Fibroblast of peridontal ligament (primary cell): Measurements from ENCODE around the gene LRP8.
"Not testable (repeated sequence)": the region's sequence is repeated elsewhere in the genome, so short reads cannot be mapped to it uniquely, and the experiment has no call there.

Experiments
- DNase-seq: peaks from one replicate; pipeline ENCODE4 v3.0.0-alpha.2; 2010; ENCODE audit errors: extremely low read depth

LRP8 gene

DNA sequence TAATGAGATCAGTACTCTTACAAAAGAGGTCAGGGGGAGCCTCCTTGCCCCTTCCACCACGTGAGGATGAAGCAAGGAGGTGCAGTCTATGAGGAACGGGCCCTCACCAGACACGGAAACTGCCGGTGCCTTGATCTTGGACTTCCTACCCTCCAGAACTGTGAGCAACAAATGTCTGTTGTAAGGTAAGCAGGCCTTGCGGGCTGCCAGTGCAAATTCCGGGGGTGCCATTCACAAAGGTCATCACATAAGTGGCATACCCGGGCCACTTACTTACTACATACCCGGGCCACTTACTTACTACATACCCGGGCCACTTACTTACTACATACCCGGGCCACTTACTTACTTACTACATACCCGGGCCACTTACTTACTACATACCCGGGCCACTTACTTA lies 44.7 kb downstream of the LRP8 start:
- not testable (repeated sequence) for DNase-seq

DNA sequence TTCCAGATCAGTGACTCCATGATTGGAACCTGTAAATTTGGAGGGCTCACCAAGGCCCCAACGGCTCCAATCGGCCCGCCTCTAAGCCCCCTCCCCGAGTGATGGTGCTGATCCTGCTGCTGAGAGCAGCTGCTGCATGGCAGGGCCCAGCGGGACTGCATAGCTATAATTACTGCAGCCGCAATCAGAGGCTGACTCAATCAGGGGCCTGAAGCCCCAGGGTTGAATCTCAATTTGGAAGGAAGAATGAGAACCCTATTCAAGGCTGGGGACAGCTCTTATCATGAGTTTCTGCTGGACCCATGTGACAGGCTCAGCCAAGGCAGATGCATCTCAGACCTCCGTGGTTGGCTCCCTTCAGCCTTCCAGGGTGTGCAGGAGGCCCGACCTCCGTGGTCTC lies 46.7 kb downstream of the LRP8 start:
- peak; percentile 33 for DNase-seq

DNA sequence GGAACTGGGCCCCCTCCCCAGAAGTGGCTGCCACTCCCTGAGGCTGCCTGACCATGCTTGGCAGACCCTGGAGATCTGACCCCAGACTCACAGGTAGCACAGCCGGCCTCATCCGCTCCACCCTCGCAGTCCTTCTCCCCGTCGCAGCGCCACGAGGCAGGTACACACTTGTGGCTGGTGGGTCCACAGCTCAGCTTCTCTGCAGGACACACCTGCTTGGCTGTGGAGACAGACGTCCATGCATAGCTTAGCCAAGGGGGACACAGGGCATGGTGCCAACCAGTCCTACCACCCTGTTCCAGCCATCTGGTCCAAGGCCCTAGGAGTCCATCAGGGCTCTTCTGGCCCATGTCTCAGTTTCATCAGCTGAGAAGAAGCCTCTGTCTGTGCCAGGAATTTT lies 47.4 kb downstream of the LRP8 start:
- no peak for DNase-seq

DNA sequence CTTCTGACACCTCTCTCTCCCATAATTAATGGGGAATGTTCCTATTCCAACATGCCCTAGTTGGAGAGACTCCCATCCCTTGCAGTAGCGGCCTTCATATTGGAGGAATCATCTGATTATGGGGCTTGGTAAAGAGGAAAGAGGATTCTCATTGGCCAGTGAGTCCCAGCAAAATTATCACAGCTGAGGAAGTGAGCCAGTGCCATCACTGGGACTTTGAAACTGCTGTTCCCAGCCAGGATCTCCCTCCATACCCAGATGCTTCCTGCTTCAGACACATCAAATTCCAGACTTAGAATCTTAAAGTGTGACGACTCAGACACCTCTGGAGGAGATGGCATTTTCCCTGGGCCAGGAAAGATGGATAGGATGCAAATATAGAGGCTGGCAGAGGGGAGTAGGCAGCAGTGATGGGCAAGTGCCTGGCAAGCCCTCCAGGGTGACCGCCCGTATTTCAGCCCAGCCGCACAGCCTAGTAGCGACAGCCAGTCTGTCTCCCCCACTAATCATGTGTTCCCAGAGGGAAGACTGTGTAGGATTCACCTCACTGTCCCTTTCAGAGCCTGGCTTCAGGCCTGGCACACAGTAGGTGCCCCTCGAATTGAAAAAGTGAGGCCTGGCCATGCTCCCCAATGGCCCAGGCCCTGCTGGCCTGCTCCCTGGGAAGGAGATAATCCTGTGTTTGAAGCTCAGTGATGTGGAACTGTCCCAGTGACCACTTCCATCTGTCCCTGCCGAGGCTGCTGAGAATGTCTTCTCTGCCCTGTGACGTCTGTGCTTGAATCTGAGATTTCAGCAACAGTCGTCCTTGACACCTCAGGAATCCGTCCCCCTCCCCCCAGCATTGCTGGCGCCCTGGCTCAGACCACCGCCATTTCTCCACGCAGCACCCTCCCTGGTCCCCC lies 48.3 kb downstream of the LRP8 start:
- no peak for DNase-seq

DNA sequence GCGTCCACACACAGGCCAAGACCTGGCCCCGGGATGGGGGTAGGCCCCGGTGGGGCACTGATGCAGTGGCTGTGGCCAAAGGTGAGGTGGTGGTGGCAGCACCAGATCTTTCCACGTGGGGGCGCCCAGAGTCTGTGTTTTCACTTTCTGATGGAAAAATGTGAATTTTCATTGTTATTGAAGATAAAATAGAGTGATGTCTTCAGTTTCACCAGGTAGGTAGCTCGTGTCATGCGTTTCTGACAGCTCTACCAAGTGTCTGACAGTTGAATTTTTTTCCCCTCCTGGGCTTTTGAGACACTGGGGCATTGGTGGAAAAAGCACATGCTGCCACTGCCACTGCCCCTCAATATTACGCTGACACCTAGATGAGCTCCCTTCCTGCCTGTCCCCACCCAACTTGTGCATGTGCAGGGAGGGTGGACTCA lies 49.6 kb downstream of the LRP8 start:
- peak; percentile 31 for DNase-seq

DNA sequence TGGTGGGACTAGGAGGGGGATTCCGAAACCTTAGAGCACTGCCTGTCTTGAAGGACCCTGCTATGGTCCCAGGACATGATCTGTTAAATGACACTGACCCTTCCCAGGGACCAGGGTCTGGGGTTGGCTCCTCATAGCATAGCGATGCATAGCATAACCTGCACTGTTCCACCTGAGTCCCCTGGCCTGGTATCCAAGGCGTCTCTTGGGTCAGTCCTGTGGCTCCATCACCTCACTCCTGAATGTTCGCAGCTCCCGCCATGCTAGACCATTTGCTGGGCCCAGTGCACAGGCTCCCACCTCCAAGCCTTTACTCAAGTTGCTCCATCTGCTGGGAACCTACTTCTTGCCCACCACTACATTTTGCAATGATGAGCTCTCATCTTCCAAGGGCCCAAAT lies 50.5 kb downstream of the LRP8 start:
- DNase-seq = no peak

DNA sequence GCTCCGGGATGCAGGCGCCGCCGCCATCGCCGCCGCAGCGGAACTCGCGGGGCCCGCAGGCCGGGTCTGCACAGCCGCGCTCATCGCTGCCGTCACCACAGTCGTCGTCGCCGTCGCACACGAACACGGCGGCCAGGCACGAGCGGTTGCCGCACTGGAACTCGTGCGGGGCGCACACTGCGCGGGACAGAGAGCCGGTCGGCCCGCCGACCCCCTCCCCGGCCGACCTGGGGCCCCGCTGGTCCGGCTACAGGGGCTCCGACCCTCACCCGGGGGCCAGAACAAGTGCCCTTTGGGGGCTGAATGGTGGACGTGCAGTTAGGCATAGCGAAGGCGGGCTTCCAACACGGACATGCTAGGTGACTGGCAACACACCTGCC lies 51.0 kb downstream of the LRP8 start:
- no peak for DNase-seq

DNA sequence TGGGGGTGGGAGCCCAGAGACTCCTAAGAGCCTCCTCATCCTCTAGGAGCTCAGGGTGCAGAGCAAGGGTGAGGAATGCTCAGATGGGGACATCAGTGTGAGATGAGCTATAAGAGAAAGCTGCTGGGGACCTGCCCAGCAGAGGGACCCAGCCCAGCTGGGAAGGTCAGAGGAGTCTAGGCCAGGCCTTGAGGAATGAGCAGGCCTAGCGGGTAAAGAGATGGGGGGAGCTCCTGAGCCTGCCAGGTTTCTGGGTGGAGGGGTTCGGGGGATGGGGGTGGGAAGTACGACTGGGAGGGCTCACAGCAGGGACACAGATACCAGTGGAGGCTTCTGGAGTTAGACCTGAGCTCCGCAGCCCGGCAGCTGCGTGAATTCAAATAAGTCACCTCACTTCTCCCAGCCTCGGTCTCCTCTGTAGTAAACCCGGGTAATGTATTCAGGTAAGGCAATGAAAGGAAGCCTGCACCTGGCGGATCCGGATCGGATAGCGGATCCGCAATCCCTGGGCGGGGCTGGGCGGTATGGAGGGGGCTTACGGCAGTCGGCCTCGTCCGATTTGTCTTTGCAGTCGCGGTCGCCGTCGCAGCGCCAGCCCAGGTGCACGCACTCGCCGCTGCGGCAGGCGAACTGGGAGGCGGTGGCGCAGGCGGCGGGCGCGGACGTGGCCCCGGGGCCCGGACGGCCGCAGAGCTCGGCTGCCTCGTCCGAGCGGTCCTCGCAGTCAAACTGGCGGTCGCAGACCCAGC lies 51.5 kb downstream of the LRP8 start:
- DNase-seq = no peak

DNA sequence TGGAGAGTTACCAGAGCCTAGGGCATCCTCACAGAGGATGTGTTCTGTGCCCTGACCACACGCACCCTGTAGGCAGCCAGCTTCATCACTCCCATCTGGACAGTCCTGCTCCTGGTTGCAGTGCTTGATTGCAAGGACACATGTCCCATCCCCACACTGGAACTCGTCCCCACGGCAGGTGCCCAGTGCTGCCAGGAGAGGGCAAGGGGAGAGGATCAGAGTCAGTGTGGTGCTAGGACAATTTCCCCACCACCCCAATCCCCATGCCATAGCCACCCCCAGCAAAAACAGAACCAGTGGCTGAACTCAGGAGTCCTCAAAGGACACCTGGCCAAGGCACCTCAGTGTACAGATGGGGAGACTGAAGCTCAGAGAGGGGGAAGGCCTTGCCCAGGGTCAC lies 52.3 kb downstream of the LRP8 start:
- DNase-seq = no peak

DNA sequence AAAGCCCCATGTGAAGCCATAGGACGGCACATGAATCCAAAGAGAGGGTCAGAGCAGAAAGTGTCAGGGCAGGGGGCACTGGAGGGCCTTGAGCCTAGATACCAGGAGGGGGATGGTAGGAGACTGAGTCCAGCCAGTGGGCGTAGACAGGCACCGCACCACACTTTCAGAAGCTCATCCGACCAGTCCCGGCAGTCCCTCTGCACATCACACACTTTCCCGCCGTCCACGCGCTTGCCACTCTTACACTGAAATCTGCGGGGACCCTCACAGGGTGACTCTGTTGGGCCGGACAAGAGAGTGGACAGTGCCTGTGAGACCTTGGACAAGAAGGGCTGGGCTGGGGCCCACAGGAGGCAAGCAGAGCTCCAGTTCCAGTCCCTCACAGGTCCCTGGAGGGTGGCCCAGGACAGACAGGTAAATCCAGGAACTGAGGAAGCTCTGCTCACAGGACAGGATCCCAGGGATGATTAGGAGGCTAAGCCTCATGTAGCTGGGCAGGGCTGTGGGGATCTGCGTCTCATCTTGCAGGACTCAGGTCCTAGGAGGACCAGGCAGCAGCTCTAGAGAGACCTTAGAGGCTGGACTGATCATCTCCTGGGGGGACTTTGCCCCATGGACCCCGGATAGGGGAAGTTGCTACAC lies 53.2 kb downstream of the LRP8 start:
- no peak for DNase-seq

DNA sequence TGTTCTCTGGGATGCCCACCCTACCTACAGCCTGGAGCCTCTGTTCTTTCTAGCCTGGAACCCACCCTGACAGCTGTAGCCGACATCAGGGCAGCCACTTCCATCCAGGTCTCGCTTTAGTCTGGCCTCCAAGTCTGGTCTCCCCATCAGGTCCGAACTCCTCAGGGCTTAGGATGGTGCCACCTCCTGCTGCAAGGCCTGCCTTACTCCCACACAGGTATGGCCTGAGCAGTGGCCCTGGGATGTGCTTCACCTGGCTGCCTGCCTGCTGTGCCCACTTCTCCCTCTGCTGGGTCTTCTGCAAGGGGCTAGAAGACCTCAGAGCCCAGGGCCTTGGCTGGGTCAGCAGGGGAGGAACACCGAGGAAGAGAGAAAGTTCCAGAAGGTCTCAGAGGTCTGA lies 53.8 kb downstream of the LRP8 start:
- no peak for DNase-seq

DNA sequence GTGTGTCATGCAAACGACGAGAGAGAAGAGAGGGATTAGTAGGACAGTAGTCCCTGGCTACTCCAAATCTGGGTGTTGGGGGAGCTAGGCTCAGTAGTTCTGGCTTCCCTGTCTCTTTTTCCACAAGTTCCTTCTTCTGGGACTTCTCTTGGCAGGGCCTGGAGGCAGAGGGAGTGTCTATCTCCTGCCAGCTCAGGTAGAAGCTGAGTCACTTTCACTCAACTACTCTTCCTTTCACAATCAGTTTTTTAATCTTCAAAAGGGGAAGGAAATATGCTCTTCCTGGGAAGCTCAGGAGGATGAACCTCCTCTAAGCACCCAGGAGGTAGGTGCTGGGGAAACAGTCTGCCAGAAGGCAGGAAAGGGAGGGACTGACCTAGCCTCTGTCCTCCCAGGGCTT lies 54.3 kb downstream of the LRP8 start:
- DNase-seq = no peak

DNA sequence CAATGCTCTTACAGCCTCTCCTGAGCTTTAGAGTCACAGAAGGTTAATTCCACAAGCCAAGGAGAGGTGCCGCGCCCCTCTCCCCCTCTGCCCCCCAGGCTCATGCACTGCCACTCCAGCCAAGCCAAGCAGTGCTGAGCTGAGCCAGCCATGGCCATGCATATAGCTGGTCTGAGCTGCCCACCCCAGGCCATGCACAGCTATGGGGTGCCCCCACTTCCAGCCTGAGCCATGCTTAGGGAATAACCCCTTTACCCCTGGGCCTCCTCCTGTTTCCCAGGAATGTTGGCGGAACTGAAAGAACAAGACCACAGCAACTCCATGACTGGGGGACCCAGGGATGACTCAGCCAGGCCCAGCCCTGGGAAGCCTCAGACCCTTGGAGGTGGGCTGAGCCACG lies 55.5 kb downstream of the LRP8 start:
- no peak for DNase-seq

DNA sequence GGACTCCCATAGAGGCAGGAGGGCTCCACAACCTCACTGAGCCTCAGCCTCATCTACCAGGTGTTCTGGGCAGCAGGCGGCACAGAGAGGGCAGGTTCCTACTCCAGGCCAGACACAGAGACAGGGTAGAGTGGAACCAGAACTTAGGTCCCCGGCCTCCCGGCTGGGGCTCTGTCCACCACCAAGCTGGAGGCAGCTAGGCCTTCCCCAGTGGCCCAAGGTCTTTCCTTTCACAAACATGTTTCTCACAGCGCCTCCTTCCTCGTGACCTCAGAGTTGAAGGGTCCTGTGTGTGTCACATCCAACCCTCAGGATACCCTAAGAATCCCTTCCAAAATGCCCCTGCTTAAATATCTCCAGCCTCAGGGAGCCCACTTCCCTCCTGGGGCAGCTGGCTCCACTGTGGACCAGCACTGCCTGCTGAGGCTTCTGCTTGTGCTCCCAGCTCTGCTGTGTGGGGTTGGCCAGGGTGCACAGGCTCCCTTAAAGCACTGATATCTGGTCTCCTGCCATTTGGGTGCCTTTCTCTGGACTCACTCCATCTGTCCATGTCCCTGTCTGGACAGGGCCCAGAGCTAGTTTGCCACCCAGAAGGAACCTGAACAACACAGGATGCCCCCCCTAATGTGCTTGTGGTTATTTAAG lies 56.3 kb downstream of the LRP8 start:
- DNase-seq = no peak

DNA sequence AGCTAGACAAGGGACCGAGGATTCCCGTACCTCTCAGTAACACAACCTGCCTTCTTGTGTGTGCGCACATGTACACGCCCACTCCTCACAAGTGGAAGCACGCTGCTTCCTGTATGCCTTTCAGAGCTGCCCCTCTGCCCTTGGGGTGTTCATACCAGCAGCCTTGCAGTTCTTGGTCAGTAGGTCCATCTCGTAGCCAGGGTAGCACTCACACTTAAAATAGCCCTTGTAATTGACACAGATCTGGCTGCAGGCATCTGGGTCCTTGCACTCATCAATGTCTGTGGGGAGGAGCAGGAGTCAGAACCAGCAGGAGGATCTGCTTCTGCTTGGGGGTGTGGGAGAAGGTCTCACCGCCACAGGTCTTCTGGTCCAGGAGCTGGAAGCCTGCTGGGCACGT lies 57.0 kb downstream of the LRP8 start:
- no peak for DNase-seq

DNA sequence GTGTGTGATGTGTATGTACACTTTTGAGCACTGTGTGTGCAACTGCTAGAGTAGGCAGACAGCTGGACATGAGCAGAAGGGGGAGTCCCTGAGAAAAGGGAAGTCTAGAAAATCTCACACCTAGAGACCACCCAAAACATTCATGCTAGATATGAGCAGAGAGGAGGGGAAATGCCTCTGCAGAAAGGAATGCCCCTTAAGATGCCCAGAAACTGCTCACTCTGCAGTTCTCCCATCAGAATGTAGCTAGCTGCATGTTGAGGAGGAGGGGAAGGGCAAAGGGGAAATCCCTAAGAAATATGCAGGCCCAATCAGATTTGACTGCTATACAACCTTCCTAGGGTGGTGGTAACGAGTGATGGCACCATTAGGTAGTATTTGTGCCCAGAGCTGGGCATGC lies 57.8 kb downstream of the LRP8 start:
- DNase-seq = no peak

DNA sequence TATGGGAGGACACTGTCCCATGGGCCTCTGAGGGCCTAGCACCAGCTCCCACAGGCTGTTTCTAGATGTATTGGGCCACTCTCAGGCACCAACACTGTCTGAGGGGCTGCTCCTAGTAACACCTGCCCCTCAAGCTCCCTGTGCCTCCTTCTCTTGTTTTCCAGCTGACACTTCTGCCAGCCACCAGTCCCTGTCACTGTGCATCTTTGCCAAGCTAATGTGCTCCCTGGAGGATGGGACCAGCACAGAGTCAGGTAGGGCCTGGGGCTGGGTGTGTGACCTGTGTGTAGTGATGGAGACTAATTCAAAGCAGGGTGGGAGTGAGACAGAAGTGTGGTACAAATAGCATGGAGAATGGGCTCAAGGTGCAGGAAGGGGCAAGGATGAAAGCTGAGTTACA lies 60.1 kb downstream of the LRP8 start:
- no peak for DNase-seq

DNA sequence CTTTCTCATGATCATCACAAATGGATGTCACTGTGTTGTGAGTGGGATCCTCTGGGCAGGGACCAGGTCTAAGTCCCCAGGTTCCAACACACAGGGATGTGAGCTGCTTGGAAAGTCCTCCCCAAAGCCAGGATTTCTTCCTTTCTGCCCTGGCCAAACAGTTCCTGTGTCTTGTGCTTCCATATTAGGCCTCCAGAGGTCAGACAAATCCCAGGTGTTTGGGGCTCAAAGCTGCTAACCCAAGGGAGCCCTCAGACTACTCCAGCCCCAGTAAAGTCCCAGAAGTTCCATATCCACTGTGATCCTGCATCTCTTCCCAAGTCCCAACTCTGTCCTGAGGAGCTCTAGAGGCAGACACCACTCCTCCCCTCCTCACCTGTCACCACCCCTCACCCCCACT lies 61.8 kb downstream of the LRP8 start:
- DNase-seq = no peak

DNA sequence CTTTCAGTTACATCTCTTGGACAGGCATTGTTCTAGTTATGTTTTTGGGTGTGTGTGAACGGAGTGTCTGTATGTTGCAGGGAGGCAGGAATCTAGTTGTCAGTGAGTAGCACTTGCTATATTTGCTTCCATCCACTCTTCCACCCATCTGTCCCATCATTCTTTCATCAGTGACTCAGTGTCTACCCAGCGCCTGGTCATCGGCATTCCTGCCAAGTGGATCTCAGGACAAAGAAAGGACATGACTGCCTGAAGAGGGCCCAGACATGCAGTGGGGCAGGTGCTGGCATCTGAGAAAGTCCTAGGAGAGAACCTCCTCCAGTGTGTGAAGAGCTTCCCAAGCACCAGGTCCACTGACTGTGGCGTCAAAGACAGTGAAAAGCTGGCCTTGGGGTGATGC lies 62.3 kb downstream of the LRP8 start:
- DNase-seq = no peak

DNA sequence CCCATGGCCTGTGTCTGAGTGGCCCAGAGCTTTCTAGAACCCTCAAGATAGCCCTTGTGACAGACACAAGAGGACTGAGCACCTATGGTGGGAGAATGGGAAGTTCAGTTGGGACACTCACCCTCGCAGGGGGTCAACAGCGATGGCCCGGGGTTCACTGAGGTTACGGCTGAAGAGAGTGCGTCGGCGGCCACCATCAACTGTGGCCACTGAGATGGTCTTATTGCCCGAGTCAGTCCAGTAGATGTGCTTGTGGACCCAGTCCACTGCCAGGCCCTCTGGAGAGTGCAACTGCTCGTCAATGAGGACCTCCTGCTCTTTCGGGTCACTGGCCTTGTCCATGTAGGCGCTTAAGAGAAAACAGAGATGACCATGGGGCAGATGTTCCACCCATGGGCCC lies 63.8 kb downstream of the LRP8 start:
- DNase-seq = no peak

DNA sequence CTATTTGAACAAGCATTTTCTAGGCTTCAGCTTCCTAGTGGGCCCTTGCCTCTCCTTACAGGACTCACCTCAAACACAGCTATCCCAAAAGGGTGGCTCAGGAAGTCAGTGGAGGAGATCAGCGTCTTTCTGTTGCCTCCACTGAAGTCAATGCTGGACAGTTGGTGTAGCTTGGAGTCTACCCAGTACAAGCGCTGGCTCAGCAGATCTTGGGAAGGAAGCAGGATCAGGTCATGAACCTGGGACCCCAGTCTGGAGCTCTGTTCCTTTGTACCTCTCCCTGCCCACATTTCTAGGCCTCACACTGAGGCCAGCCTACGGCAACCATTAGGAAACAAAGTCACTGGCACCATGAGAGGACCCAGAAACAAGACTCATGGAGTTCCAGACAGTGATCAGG lies 65.9 kb downstream of the LRP8 start:
- no peak for DNase-seq

DNA sequence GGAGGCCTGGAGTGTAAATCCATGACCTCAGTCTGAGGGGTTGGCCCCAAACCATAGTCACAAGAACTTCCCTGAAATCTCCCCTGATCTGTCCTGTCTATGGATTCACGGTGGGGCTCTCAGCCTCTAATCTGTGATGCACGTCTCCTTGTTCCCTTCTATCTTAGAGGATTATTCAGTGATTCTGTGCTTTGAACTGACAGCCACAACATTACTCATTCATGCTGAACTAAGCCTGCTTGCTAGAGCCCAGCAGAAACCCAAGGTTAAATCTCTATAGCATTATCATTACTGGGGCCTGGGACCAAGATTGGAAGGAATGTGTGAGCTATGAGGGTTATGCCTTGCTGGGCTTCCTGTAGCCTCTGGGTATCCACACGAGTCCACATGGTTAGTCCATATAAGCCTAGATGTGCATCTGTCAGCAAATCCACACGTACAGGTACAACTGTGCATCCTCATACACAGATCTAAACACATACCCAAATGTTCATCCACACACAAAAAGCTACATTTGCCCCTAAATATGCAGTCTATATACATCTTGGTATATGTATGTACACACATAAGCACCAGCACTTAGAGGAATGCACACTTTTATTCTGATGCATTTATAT lies 67.1 kb downstream of the LRP8 start:
- no peak for DNase-seq
